ENCODE results near the gene SH3RF3.

DNA sequence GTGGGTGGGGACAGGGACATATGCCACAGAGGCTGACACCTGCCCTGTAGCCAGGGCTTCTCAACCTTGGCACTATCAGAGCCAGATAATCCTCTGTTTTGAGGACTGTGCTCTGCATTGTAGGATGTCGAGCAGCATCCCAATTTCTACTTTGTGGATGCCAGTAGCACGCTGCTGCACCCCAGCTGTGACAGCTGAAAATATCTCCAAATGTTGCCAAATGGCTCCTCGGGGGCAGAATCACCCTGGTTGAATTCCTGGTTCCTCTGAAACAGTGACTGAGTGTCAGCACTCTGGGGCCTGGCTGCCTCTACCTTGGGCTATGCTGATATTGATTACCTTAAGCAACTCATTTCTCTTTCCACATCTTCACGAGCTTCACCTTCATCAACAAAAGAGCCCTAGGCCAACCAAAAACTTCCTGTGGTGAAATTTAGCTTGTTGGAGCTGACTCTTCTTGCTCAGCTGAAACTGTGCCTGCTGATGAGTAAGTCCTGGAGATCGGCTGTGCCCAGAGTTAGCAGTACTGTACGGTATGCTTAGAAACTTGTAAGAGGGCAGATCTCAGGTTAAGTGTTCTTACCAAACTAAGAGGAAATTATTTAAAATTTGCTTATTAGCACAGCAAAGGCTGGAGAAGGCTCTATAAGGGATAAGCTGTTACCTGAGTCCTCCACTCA lies 346.7 kb downstream of the SH3RF3 start:
- TF ChIP-seq, protein P1, sequence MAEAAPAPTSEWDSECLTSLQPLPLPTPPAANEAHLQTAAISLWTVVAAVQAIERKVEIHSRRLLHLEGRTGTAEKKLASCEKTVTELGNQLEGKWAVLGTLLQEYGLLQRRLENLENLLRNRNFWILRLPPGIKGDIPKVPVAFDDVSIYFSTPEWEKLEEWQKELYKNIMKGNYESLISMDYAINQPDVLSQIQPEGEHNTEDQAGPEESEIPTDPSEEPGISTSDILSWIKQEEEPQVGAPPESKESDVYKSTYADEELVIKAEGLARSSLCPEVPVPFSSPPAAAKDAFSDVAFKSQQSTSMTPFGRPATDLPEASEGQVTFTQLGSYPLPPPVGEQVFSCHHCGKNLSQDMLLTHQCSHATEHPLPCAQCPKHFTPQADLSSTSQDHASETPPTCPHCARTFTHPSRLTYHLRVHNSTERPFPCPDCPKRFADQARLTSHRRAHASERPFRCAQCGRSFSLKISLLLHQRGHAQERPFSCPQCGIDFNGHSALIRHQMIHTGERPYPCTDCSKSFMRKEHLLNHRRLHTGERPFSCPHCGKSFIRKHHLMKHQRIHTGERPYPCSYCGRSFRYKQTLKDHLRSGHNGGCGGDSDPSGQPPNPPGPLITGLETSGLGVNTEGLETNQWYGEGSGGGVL (CRISPR knock-in tag; IDR thresholded peaks at IDR 0.05), result no peak
- TF ChIP-seq, protein P2, sequence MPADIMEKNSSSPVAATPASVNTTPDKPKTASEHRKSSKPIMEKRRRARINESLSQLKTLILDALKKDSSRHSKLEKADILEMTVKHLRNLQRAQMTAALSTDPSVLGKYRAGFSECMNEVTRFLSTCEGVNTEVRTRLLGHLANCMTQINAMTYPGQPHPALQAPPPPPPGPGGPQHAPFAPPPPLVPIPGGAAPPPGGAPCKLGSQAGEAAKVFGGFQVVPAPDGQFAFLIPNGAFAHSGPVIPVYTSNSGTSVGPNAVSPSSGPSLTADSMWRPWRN (IDR thresholded peaks at IDR 0.05; ENCODE audit: low read depth), result no peak
- TF ChIP-seq NFYB (IDR thresholded peaks at IDR 0.05; ENCODE audit: extremely low read depth, insufficient read length), result no peak
- TF ChIP-seq U2AF2 (optimal IDR thresholded peaks at IDR 0.05; ENCODE audit: low read depth, low read length), result no peak
- no peak for TF ChIP-seq KDM4B (IDR thresholded peaks at IDR 0.05; ENCODE audit: borderline replicate concordance in 2 of 2, low read depth in 1 of 2)
- TF ChIP-seq, protein P3, sequence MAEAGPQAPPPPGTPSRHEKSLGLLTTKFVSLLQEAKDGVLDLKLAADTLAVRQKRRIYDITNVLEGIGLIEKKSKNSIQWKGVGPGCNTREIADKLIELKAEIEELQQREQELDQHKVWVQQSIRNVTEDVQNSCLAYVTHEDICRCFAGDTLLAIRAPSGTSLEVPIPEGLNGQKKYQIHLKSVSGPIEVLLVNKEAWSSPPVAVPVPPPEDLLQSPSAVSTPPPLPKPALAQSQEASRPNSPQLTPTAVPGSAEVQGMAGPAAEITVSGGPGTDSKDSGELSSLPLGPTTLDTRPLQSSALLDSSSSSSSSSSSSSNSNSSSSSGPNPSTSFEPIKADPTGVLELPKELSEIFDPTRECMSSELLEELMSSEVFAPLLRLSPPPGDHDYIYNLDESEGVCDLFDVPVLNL (CRISPR knock-in tag; IDR thresholded peaks at IDR 0.05; ENCODE audit: low read depth), result no peak
- no peak for TF ChIP-seq NFE2L1 (tag; IDR thresholded peaks at IDR 0.05; ENCODE audit: borderline replicate concordance, low read depth)
